Activated CD8-positive, alpha-beta T cell treated with anti-CD3 and anti-CD28 coated beads, Interleukin-2, amount 10 ng/mL, durations not matched to agents 7 days and 5 days (primary cell): ENCODE data around the gene SKOR2. TPM values are rescaled to one million over a fixed set of nuclear protein-coding genes. Genes with fewer than 3 reads are reported as not detected.
A peak's percentile ranks its signal among the peaks of the same experiment; 100 is the strongest.

Experiments used
- ATAC-seq: fragments of 150-1000 bp; cut with Tn5 transposase; one replicate; pipeline ENCODE4 v1.10.0; 2021; ENCODE audit warnings: moderate library complexity
- CTCF ChIA-PET: fragments of 350-600 bp; sonication (Branson Sonifier 250); formaldehyde crosslinking; loops from one replicate; lab custom pipeline; 2021; ENCODE audit warnings: antibody characterized with exemption; lab: Charles Lee
- POLR2A ChIA-PET: fragments of 350-600 bp; sonication (Branson Sonifier 250); formaldehyde crosslinking; loops from one replicate; lab custom pipeline; 2021; ENCODE audit warnings: antibody characterized with exemption; lab: Charles Lee
- DNase-seq: peaks from one replicate; pipeline ENCODE4 v3.0.0-alpha.2; 2020
- H3K27ac Mint-ChIP-seq: one replicate; pipeline ENCODE4 v1.8.0; 2021; ENCODE audit warnings: mild to moderate bottlenecking, mixed read lengths
- H3K27me3 Mint-ChIP-seq: one replicate; pipeline ENCODE4 v1.8.0; 2021; ENCODE audit warnings: low read depth, mixed read lengths
- H3K36me3 Mint-ChIP-seq: one replicate; pipeline ENCODE4 v1.8.0; 2021; ENCODE audit warnings: low read depth, mixed read lengths
- H3K4me1 Mint-ChIP-seq: one replicate; pipeline ENCODE4 v1.8.0; 2021; ENCODE audit warnings: low read depth, mixed read lengths
- H3K4me3 Mint-ChIP-seq: one replicate; pipeline ENCODE4 v1.8.0; 2021; ENCODE audit warnings: mild to moderate bottlenecking, mixed read lengths
- H3K9me3 Mint-ChIP-seq: one replicate; pipeline ENCODE4 v1.8.0; 2022; ENCODE audit warnings: mixed read lengths; ENCODE audit not compliant: insufficient read depth
- total RNA-seq, 2 experiments: library from RNA; stranded (reverse); gene quantifications; one replicate each; pipeline ENCODE4 v1.2.3, GENCODE V29; 2021

The SKOR2 gene
- not detected for total RNA-seq

GRCh38 chr18:47251289-47252120 lies at the start of gene SKOR2:
TSS of gene SKOR2 (minus strand) at chr18:47251660. CDS start at chr18:47249183, 2,477 bp downstream.
- ATAC-seq (no peak), DNase-seq (no peak)
- Mint-ChIP-seq H3K27ac (no peak within 1 kb of the TSS), H3K9me3 (no peaks in the 10 kb centered on the region), H3K4me3 (no peak within 1 kb of the TSS), H3K36me3 (peaks cover 9% of the 10 kb centered on the region), H3K27me3 (peaks cover 68% of the 10 kb centered on the region), H3K4me1 (no peaks in the 10 kb centered on the region)
- POLR2A ChIA-PET = no interaction called here
- CTCF ChIA-PET = no interaction called here

GRCh38 chr18:47296462-47296861 lies 45.0 kb upstream of the SKOR2 start:
- H3K4me1 Mint-ChIP-seq = peaks cover 8% of the 10 kb centered on the region
- DNase-seq (peak; percentile 35), ATAC-seq (no peak)
- H3K36me3 Mint-ChIP-seq = no peaks in the 10 kb centered on the region
- peaks cover 2% of the 10 kb centered on the region for H3K27me3 Mint-ChIP-seq
- CTCF ChIA-PET = no interaction called here
- H3K9me3 Mint-ChIP-seq = no peaks in the 10 kb centered on the region
- POLR2A ChIA-PET = no interaction called here
- H3K4me3 Mint-ChIP-seq = no peak overlapping the region
- H3K27ac Mint-ChIP-seq = no peak overlapping the region

GRCh38 chr18:47294801-47295200 lies 43.3 kb upstream of the SKOR2 start:
- DNase-seq (no peak), ATAC-seq (no peak)
- CTCF ChIA-PET = no interaction called here
- POLR2A ChIA-PET = no interaction called here
- Mint-ChIP-seq H3K4me3 (no peak overlapping the region), H3K4me1 (peaks cover 8% of the 10 kb centered on the region), H3K9me3 (no peaks in the 10 kb centered on the region), H3K36me3 (no peaks in the 10 kb centered on the region), H3K27ac (no peak overlapping the region), H3K27me3 (peaks cover 8% of the 10 kb centered on the region)

- Mint-ChIP-seq H3K4me3 (no peak overlapping the region), H3K27ac (no peak overlapping the region), H3K36me3 (no peaks in the 10 kb centered on the region), H3K4me1 (no peaks in the 10 kb centered on the region), H3K9me3 (no peaks in the 10 kb centered on the region), H3K27me3 (peaks cover 8% of the 10 kb centered on the region)
- ATAC-seq = no peak
- no peak for DNase-seq
- POLR2A ChIA-PET = no interaction called here
- CTCF ChIA-PET = no interaction called here
Observed at GRCh38 chr18:47288741-47289140, 37.3 kb upstream of the SKOR2 start.

GRCh38 chr18:47287911-47288585 lies 36.6 kb upstream of the SKOR2 start:
- CTCF ChIA-PET = no interaction called here
- peaks cover 8% of the 10 kb centered on the region for H3K27me3 Mint-ChIP-seq
- H3K27ac Mint-ChIP-seq = no peak overlapping the region

GRCh38 chr18:47286776-47287410 lies 35.4 kb upstream of the SKOR2 start:
- Mint-ChIP-seq H3K27ac (no peak overlapping the region), H3K27me3 (peaks cover 8% of the 10 kb centered on the region)
- no peak for DNase-seq

More at GRCh38 chr18:47287911-47288585, 36.6 kb upstream of the SKOR2 start:
- no peak overlapping the region for H3K4me3 Mint-ChIP-seq
- ATAC-seq (no peak), DNase-seq (no peak)
- H3K9me3 Mint-ChIP-seq = no peaks in the 10 kb centered on the region
- H3K36me3 Mint-ChIP-seq = no peaks in the 10 kb centered on the region
- H3K4me1 Mint-ChIP-seq = no peaks in the 10 kb centered on the region
- POLR2A ChIA-PET = no interaction called here

GRCh38 chr18:47285456-47285855 lies 34.0 kb upstream of the SKOR2 start:
- H3K27ac Mint-ChIP-seq = no peak overlapping the region
- no peaks in the 10 kb centered on the region for H3K9me3 Mint-ChIP-seq
- H3K4me1 Mint-ChIP-seq = no peaks in the 10 kb centered on the region
- no peaks in the 10 kb centered on the region for H3K36me3 Mint-ChIP-seq
- ATAC-seq = no peak
- H3K27me3 Mint-ChIP-seq = peaks cover 5% of the 10 kb centered on the region
- ChIA-PET POLR2A (no interaction called here), CTCF (no interaction called here)
- H3K4me3 Mint-ChIP-seq = no peak overlapping the region
- no peak for DNase-seq

More at GRCh38 chr18:47286776-47287410, 35.4 kb upstream of the SKOR2 start:
- H3K36me3 Mint-ChIP-seq = no peaks in the 10 kb centered on the region
- H3K4me1 Mint-ChIP-seq = no peaks in the 10 kb centered on the region
- H3K4me3 Mint-ChIP-seq = no peak overlapping the region
- ChIA-PET POLR2A (no interaction called here), CTCF (no interaction called here)
- no peaks in the 10 kb centered on the region for H3K9me3 Mint-ChIP-seq
- no peak for ATAC-seq

- no peak overlapping the region for H3K4me3 Mint-ChIP-seq
- DNase-seq (no peak), ATAC-seq (no peak)
- no peaks in the 10 kb centered on the region for H3K9me3 Mint-ChIP-seq
- H3K36me3 Mint-ChIP-seq = no peaks in the 10 kb centered on the region
- POLR2A ChIA-PET = no interaction called here
- no peak overlapping the region for H3K27ac Mint-ChIP-seq
- no peaks in the 10 kb centered on the region for H3K4me1 Mint-ChIP-seq
- peaks cover 6% of the 10 kb centered on the region for H3K27me3 Mint-ChIP-seq
- CTCF ChIA-PET = no interaction called here
Observed at GRCh38 chr18:47284721-47285395, 33.4 kb upstream of the SKOR2 start.

- H3K4me1 Mint-ChIP-seq = no peaks in the 10 kb centered on the region
- POLR2A ChIA-PET = no interaction called here
- no peaks in the 10 kb centered on the region for H3K36me3 Mint-ChIP-seq
- CTCF ChIA-PET = no interaction called here
- DNase-seq (no peak), ATAC-seq (no peak)
- no peak overlapping the region for H3K27ac Mint-ChIP-seq
- no peaks in the 10 kb centered on the region for H3K9me3 Mint-ChIP-seq
- peaks cover 8% of the 10 kb centered on the region for H3K27me3 Mint-ChIP-seq
- no peak overlapping the region for H3K4me3 Mint-ChIP-seq
Observed at GRCh38 chr18:47283476-47283875, 32.0 kb upstream of the SKOR2 start.

- ChIA-PET POLR2A (no interaction called here), CTCF (no interaction called here)
- Mint-ChIP-seq H3K9me3 (no peaks in the 10 kb centered on the region), H3K4me1 (no peaks in the 10 kb centered on the region), H3K27ac (no peak overlapping the region), H3K27me3 (peaks cover 8% of the 10 kb centered on the region), H3K4me3 (no peak overlapping the region), H3K36me3 (no peaks in the 10 kb centered on the region)
- no peak for DNase-seq
- no peak for ATAC-seq
Observed at GRCh38 chr18:47280121-47280520, 28.7 kb upstream of the SKOR2 start.

GRCh38 chr18:47274961-47275360 lies 23.5 kb upstream of the SKOR2 start:
- ATAC-seq (no peak), DNase-seq (no peak)
- Mint-ChIP-seq H3K27me3 (peaks cover 10% of the 10 kb centered on the region), H3K4me3 (no peak overlapping the region), H3K4me1 (no peaks in the 10 kb centered on the region), H3K36me3 (no peaks in the 10 kb centered on the region), H3K27ac (no peak overlapping the region), H3K9me3 (no peaks in the 10 kb centered on the region)
- POLR2A ChIA-PET = no interaction called here
- CTCF ChIA-PET = no interaction called here
